Measurements from ENCODE around the gene EPHB1.

Gene EPHB1

GRCh38 chr3:134797057-134797740, 2.1 kb downstream of the EPHB1 start:
- TF ChIP-seq CTCF (IDR thresholded peaks at IDR 0.05), result no peak

- TF ChIP-seq CTCF (IDR thresholded peaks at IDR 0.05), result no peak
Observed at GRCh38 chr3:134797741-134798451, 2.8 kb downstream of the EPHB1 start.

- no peak for TF ChIP-seq CTCF (IDR thresholded peaks at IDR 0.05)
Observed at GRCh38 chr3:134798681-134799311, 3.7 kb downstream of the EPHB1 start.

- TF ChIP-seq CTCF (IDR thresholded peaks at IDR 0.05), result no peak
Observed at GRCh38 chr3:134799393-134799792, 4.3 kb downstream of the EPHB1 start.

- TF ChIP-seq CTCF (IDR thresholded peaks at IDR 0.05), result no peak
Observed at GRCh38 chr3:134801204-134801958, 6.3 kb downstream of the EPHB1 start.

GRCh38 chr3:134802428-134803050, 7.5 kb downstream of the EPHB1 start:
- TF ChIP-seq CTCF (IDR thresholded peaks at IDR 0.05), result no peak

- TF ChIP-seq CTCF (IDR thresholded peaks at IDR 0.05), result no peak
Observed at GRCh38 chr3:134803051-134803505, 8.0 kb downstream of the EPHB1 start.
